ENCODE data around the gene TUBB4B.

The TUBB4B gene

GRCh38 chr9:137281345-137282116 is 40.4 kb downstream of the TUBB4B start:
- no peak for DNase-seq (ENCODE audit: low read depth)
- TF ChIP-seq CTCF (IDR thresholded peaks at IDR 0.05; ENCODE audit: low read length, missing control alignments) = no peak
- H3K4me3 ChIP-seq (replicated peaks; ENCODE audit: low read depth, low read length) = no peak overlapping the region

GRCh38 chr9:137286975-137287383 is 45.9 kb downstream of the TUBB4B start:
- no peak overlapping the region for H3K4me3 ChIP-seq (replicated peaks; ENCODE audit: low read depth, low read length)
- DNase-seq (ENCODE audit: low read depth) = peak; percentile 77
- peak; percentile 58 for TF ChIP-seq CTCF (IDR thresholded peaks at IDR 0.05; ENCODE audit: low read length, missing control alignments)

- no peak for DNase-seq (ENCODE audit: low read depth)
- TF ChIP-seq CTCF (IDR thresholded peaks at IDR 0.05; ENCODE audit: low read length, missing control alignments) = no peak
- H3K4me3 ChIP-seq (replicated peaks; ENCODE audit: low read depth, low read length) = no peak overlapping the region
Measured at GRCh38 chr9:137293094-137293481, 52.0 kb downstream of the TUBB4B start.

All from fibroblast of pulmonary artery (primary cell).